ENCODE results near the gene CD8B2.

Gene CD8B2

GRCh38 chr2:106516436-106516835 lies 29.3 kb downstream of the CD8B2 start:
- no peaks in the 10 kb centered on the region for H3K4me1 ChIP-seq (ENCODE audit: control insufficient read depth, insufficient read depth, low read length)
- H3K27me3 ChIP-seq (ENCODE audit: control insufficient read depth, insufficient read depth, low read length), result no peaks in the 10 kb centered on the region
- no peaks in the 10 kb centered on the region for H3K9me3 ChIP-seq (ENCODE audit: control insufficient read depth, insufficient read depth, low read length)
- H3K36me3 ChIP-seq (ENCODE audit: control insufficient read depth, insufficient read depth, low read length), result no peaks in the 10 kb centered on the region
- no peak overlapping the region for H3K9ac ChIP-seq (ENCODE audit: low read depth, low read length)
- H3K4me3 ChIP-seq (ENCODE audit: low read depth, low read length), result no peak overlapping the region

GRCh38 chr2:106516864-106517263 lies 29.7 kb downstream of the CD8B2 start:
- no peaks in the 10 kb centered on the region for H3K36me3 ChIP-seq (ENCODE audit: control insufficient read depth, insufficient read depth, low read length)
- no peak overlapping the region for H3K9ac ChIP-seq (ENCODE audit: low read depth, low read length)
- H3K4me1 ChIP-seq (ENCODE audit: control insufficient read depth, insufficient read depth, low read length), result no peaks in the 10 kb centered on the region
- H3K9me3 ChIP-seq (ENCODE audit: control insufficient read depth, insufficient read depth, low read length), result no peaks in the 10 kb centered on the region
- no peaks in the 10 kb centered on the region for H3K27me3 ChIP-seq (ENCODE audit: control insufficient read depth, insufficient read depth, low read length)
- H3K4me3 ChIP-seq (ENCODE audit: low read depth, low read length), result no peak overlapping the region

- Histone ChIP-seq H3K4me1 (ENCODE audit: control insufficient read depth, insufficient read depth, low read length) (no peaks in the 10 kb centered on the region), H3K9me3 (ENCODE audit: control insufficient read depth, insufficient read depth, low read length) (no peaks in the 10 kb centered on the region), H3K9ac (ENCODE audit: low read depth, low read length) (no peak overlapping the region), H3K4me3 (ENCODE audit: low read depth, low read length) (no peak overlapping the region), H3K36me3 (ENCODE audit: control insufficient read depth, insufficient read depth, low read length) (no peaks in the 10 kb centered on the region), H3K27me3 (ENCODE audit: control insufficient read depth, insufficient read depth, low read length) (no peaks in the 10 kb centered on the region)
Measured at GRCh38 chr2:106517329-106517728, 30.2 kb downstream of the CD8B2 start.

- Histone ChIP-seq H3K27me3 (ENCODE audit: control insufficient read depth, insufficient read depth, low read length) (no peaks in the 10 kb centered on the region), H3K9ac (ENCODE audit: low read depth, low read length) (no peak overlapping the region), H3K4me1 (ENCODE audit: control insufficient read depth, insufficient read depth, low read length) (no peaks in the 10 kb centered on the region), H3K4me3 (ENCODE audit: low read depth, low read length) (no peak overlapping the region), H3K9me3 (ENCODE audit: control insufficient read depth, insufficient read depth, low read length) (peaks cover 4% of the 10 kb centered on the region), H3K36me3 (ENCODE audit: control insufficient read depth, insufficient read depth, low read length) (no peaks in the 10 kb centered on the region)
Measured at GRCh38 chr2:106519767-106520166, 32.6 kb downstream of the CD8B2 start.

- no peak overlapping the region for H3K9ac ChIP-seq (ENCODE audit: low read depth, low read length)
- H3K9me3 ChIP-seq (ENCODE audit: control insufficient read depth, insufficient read depth, low read length), result peaks cover 4% of the 10 kb centered on the region
- no peaks in the 10 kb centered on the region for H3K27me3 ChIP-seq (ENCODE audit: control insufficient read depth, insufficient read depth, low read length)
- H3K4me3 ChIP-seq (ENCODE audit: low read depth, low read length), result no peak overlapping the region
- no peaks in the 10 kb centered on the region for H3K4me1 ChIP-seq (ENCODE audit: control insufficient read depth, insufficient read depth, low read length)
- H3K36me3 ChIP-seq (ENCODE audit: control insufficient read depth, insufficient read depth, low read length), result no peaks in the 10 kb centered on the region
Measured at GRCh38 chr2:106521016-106521415, 33.9 kb downstream of the CD8B2 start.

- Histone ChIP-seq H3K9me3 (ENCODE audit: control insufficient read depth, insufficient read depth, low read length) (peaks cover 4% of the 10 kb centered on the region), H3K4me1 (ENCODE audit: control insufficient read depth, insufficient read depth, low read length) (no peaks in the 10 kb centered on the region), H3K36me3 (ENCODE audit: control insufficient read depth, insufficient read depth, low read length) (no peaks in the 10 kb centered on the region), H3K9ac (ENCODE audit: low read depth, low read length) (no peak overlapping the region), H3K4me3 (ENCODE audit: low read depth, low read length) (no peak overlapping the region), H3K27me3 (ENCODE audit: control insufficient read depth, insufficient read depth, low read length) (no peaks in the 10 kb centered on the region)
Measured at GRCh38 chr2:106523976-106524665, 37.0 kb downstream of the CD8B2 start.

GRCh38 chr2:106530866-106531265 lies 43.7 kb downstream of the CD8B2 start:
- no peaks in the 10 kb centered on the region for H3K27me3 ChIP-seq (ENCODE audit: control insufficient read depth, insufficient read depth, low read length)
- H3K9ac ChIP-seq (ENCODE audit: low read depth, low read length), result no peak overlapping the region

GRCh38 chr2:106531676-106532214 lies 44.6 kb downstream of the CD8B2 start:
- no peaks in the 10 kb centered on the region for H3K9me3 ChIP-seq (ENCODE audit: control insufficient read depth, insufficient read depth, low read length)
- no peaks in the 10 kb centered on the region for H3K36me3 ChIP-seq (ENCODE audit: control insufficient read depth, insufficient read depth, low read length)
- H3K9ac ChIP-seq (ENCODE audit: low read depth, low read length), result no peak overlapping the region
- H3K4me3 ChIP-seq (ENCODE audit: low read depth, low read length), result no peak overlapping the region
- H3K27me3 ChIP-seq (ENCODE audit: control insufficient read depth, insufficient read depth, low read length), result no peaks in the 10 kb centered on the region
- H3K4me1 ChIP-seq (ENCODE audit: control insufficient read depth, insufficient read depth, low read length), result no peaks in the 10 kb centered on the region

More at GRCh38 chr2:106530866-106531265, 43.7 kb downstream of the CD8B2 start:
- Histone ChIP-seq H3K4me3 (ENCODE audit: low read depth, low read length) (no peak overlapping the region), H3K9me3 (ENCODE audit: control insufficient read depth, insufficient read depth, low read length) (no peaks in the 10 kb centered on the region), H3K4me1 (ENCODE audit: control insufficient read depth, insufficient read depth, low read length) (no peaks in the 10 kb centered on the region), H3K36me3 (ENCODE audit: control insufficient read depth, insufficient read depth, low read length) (no peaks in the 10 kb centered on the region)

GRCh38 chr2:106532236-106532635 lies 45.1 kb downstream of the CD8B2 start:
- Histone ChIP-seq H3K27me3 (ENCODE audit: control insufficient read depth, insufficient read depth, low read length) (no peaks in the 10 kb centered on the region), H3K9ac (ENCODE audit: low read depth, low read length) (no peak overlapping the region), H3K4me3 (ENCODE audit: low read depth, low read length) (no peak overlapping the region), H3K36me3 (ENCODE audit: control insufficient read depth, insufficient read depth, low read length) (no peaks in the 10 kb centered on the region), H3K4me1 (ENCODE audit: control insufficient read depth, insufficient read depth, low read length) (no peaks in the 10 kb centered on the region), H3K9me3 (ENCODE audit: control insufficient read depth, insufficient read depth, low read length) (no peaks in the 10 kb centered on the region)

- Histone ChIP-seq H3K4me1 (ENCODE audit: control insufficient read depth, insufficient read depth, low read length) (no peaks in the 10 kb centered on the region), H3K9ac (ENCODE audit: low read depth, low read length) (no peak overlapping the region), H3K27me3 (ENCODE audit: control insufficient read depth, insufficient read depth, low read length) (no peaks in the 10 kb centered on the region), H3K4me3 (ENCODE audit: low read depth, low read length) (no peak overlapping the region), H3K36me3 (ENCODE audit: control insufficient read depth, insufficient read depth, low read length) (no peaks in the 10 kb centered on the region), H3K9me3 (ENCODE audit: control insufficient read depth, insufficient read depth, low read length) (no peaks in the 10 kb centered on the region)
Measured at GRCh38 chr2:106534471-106534870, 47.3 kb downstream of the CD8B2 start.

GRCh38 chr2:106536490-106536889 lies 49.3 kb downstream of the CD8B2 start:
- Histone ChIP-seq H3K4me3 (ENCODE audit: low read depth, low read length) (no peak overlapping the region), H3K36me3 (ENCODE audit: control insufficient read depth, insufficient read depth, low read length) (no peaks in the 10 kb centered on the region), H3K9me3 (ENCODE audit: control insufficient read depth, insufficient read depth, low read length) (no peaks in the 10 kb centered on the region), H3K9ac (ENCODE audit: low read depth, low read length) (no peak overlapping the region), H3K27me3 (ENCODE audit: control insufficient read depth, insufficient read depth, low read length) (no peaks in the 10 kb centered on the region), H3K4me1 (ENCODE audit: control insufficient read depth, insufficient read depth, low read length) (no peaks in the 10 kb centered on the region)

- no peaks in the 10 kb centered on the region for H3K9me3 ChIP-seq (ENCODE audit: control insufficient read depth, insufficient read depth, low read length)
- H3K4me1 ChIP-seq (ENCODE audit: control insufficient read depth, insufficient read depth, low read length), result no peaks in the 10 kb centered on the region
- H3K9ac ChIP-seq (ENCODE audit: low read depth, low read length), result no peak overlapping the region
- H3K27me3 ChIP-seq (ENCODE audit: control insufficient read depth, insufficient read depth, low read length), result no peaks in the 10 kb centered on the region
- no peak overlapping the region for H3K4me3 ChIP-seq (ENCODE audit: low read depth, low read length)
- no peaks in the 10 kb centered on the region for H3K36me3 ChIP-seq (ENCODE audit: control insufficient read depth, insufficient read depth, low read length)
Measured at GRCh38 chr2:106537047-106537446, 49.9 kb downstream of the CD8B2 start.
